Lower leg skin (tissue), 3 donors: ENCODE measurements around the gene ASIC2.

ENCODE experiments used
- CTCF ChIP-seq, 3 donors: fragments of 450-650 bp; IDR thresholded peaks; one replicate each; pipeline ENCODE4 v1.5.1; 2016; ENCODE audit warnings: antibody characterized with exemption in 3 of 3, mild to moderate bottlenecking in 3 of 3, moderate library complexity in 2 of 3
- POLR2A ChIP-seq, 2 donors: fragments of 450-650 bp; IDR thresholded peaks; one replicate each; pipeline ENCODE4 v1.6.1; 2016 to 2017; ENCODE audit warnings: antibody characterized with exemption in 2 of 2, mild to moderate bottlenecking in 1 of 2, moderate library complexity in 1 of 2

- TF ChIP-seq POLR2A (IDR thresholded peaks at IDR 0.05) (no peak), CTCF (IDR thresholded peaks at IDR 0.05) (no peak)
These were observed 125.4 kb downstream of the ASIC2 start for GRCh38 chr17:33167736-33168135.
